ENCODE data around the gene SYNJ1.
"Not testable (repeated sequence)": the region's sequence is repeated elsewhere in the genome, so short reads cannot be mapped to it uniquely, and the experiment has no call there.

SYNJ1 gene

DNA sequence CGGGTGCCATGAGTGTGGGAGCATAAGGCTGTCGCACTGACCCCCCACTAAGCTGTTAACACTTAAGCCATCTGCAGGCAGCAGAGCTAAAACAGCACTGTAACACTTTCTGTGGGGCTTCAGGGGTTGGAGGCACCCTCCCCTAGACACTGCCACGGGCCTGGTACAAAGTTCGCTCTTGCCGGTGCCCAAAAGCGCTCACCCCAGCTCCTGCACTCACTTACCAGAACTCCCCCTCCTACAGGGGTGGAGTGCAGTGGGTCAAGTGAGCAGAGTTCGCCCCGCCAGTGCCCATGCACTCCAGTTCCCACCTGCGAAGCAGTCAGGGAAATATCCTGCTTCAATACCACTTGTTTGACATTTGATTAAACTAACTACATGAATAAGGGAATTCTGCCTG, 69.3 kb downstream of the SYNJ1 start:
- Histone ChIP-seq H3K9ac (ENCODE audit: insufficient read length) (no peak overlapping the region), H3K9me3 (ENCODE audit: low read depth, low read length) (no peaks in the 10 kb centered on the region), H3K36me3 (ENCODE audit: insufficient read depth, low read length) (peaks cover 2% of the 10 kb centered on the region; the same call in 1 of the 2 replicates), H3K27ac (no peak overlapping the region), H3K4me3 (no peak overlapping the region)
- TF ChIP-seq EZH2 (IDR thresholded peaks at IDR 0.05) (no peak), FOXP2 (optimal IDR thresholded peaks at IDR 0.05; ENCODE audit: control extremely low read depth, extremely low read length, insufficient read depth) (no peak), POLR2AphosphoS5 (IDR thresholded peaks at IDR 0.05; ENCODE audit: borderline replicate concordance, low read depth, low read length) (no peak)
- no peak for DNase-seq (ENCODE audit: low read depth, low spot score)

DNA sequence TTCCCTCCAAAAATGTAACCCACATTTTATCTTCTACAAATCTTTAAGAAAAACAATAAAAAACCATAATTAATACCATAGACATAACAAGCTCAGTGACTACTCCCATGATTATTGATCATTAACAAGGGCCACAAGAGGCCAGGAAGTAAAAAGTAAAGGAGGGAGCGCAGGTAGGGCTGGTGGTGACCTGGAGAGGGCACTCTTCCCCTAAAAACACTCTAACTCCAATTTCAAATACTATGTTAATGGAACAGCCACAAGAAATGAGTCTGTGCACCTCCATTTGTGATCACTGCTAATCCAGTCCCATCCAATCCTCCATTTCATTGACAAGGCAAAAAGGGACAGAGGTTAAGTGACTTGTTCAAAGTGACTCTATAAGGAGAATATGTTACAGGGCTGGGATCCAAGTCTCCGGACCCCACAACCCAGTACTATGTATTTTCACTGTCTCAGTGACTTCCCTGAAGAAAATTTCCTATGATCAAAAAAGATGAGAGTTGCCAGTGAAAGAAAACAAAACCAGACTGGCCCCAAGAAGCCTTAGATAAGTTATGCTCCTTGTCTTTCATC, 74.4 kb downstream of the SYNJ1 start:
- H3K9me3 ChIP-seq (ENCODE audit: low read depth, low read length): no peaks in the 10 kb centered on the region
- no peak overlapping the region for H3K4me3 ChIP-seq
- H3K36me3 ChIP-seq (ENCODE audit: insufficient read depth, low read length): no peaks in the 10 kb centered on the region
- no peak overlapping the region for H3K27ac ChIP-seq
- H3K9ac ChIP-seq (ENCODE audit: insufficient read length): no peak overlapping the region
- no peak for DNase-seq (ENCODE audit: low read depth, low spot score)
- TF ChIP-seq FOXP2 (optimal IDR thresholded peaks at IDR 0.05; ENCODE audit: control extremely low read depth, extremely low read length, insufficient read depth) (no peak), EZH2 (IDR thresholded peaks at IDR 0.05) (no peak), POLR2AphosphoS5 (IDR thresholded peaks at IDR 0.05; ENCODE audit: borderline replicate concordance, low read depth, low read length) (no peak)

DNA sequence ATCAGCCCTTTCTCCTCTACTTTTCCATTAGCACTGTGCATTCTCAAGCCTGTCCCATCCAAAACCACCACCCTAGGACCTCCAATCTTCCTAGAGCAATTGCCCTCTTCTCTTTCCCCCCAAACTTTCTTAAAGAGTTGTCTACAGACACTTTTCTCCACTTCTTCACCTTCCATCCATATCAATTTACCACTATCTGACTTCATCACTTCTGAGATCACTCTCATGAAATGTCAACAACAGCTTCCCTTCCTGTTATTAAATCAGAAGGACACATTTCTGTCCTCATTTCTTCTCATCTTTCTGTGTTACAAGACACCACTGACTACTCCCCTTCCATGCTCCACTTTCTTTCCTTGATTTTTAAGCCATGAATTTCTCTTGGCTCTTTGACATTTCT, 79.6 kb downstream of the SYNJ1 start:
- TF ChIP-seq FOXP2 (optimal IDR thresholded peaks at IDR 0.05; ENCODE audit: control extremely low read depth, extremely low read length, insufficient read depth) (no peak), EZH2 (IDR thresholded peaks at IDR 0.05) (no peak), POLR2AphosphoS5 (IDR thresholded peaks at IDR 0.05; ENCODE audit: borderline replicate concordance, low read depth, low read length) (no peak)
- Histone ChIP-seq H3K36me3 (ENCODE audit: insufficient read depth, low read length) (0 out of 2 replicates have a peak, but pooled peaks cover 5% of the 10 kb centered on the region), H3K27ac (no peak overlapping the region), H3K4me3 (no peak overlapping the region), H3K9ac (ENCODE audit: insufficient read length) (no peak overlapping the region), H3K9me3 (ENCODE audit: low read depth, low read length) (no peaks in the 10 kb centered on the region)
- no peak for DNase-seq (ENCODE audit: low read depth, low spot score)

DNA sequence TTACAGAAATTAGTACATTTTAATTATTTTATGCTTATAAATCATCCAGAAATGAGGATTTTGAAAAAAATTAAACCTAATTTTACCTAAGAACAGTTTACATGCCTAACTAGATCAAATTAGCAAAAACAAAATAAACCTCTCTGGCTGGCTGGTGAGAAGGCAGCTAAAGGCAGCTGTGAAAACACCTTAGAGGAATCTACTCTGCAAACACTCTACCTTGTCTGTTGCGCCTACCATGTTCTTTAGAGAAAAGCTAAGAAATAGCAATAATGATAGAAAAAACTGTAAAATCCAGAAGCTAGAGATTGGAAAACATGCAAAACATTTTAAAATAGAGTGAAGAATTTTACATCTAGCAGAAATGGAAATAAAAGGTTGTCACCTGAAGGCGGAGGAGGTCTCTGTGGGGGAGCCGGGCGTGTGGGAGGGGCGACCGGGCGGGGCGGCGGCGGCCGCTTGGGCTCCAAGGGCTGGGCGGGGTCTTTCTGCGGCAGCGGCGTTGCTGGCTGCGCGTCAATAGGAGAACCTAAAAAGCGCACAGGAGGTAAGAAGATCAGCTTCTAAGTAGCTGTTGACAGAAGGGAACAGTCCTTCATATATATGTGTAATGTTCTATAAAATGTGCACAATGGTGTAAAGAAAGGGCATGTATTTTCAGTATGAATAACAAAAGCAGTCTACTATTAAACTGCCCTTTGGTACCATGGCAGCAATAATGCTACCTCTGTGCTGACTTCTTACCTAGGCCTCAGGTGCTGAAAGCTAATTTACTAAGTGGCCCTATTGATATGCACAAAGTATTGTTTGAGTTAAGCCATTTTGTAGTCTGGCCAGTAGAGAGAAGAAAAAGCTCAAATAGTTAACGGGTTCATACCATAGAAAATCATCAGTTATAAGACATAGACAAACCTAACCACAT, 82.3 kb downstream of the SYNJ1 start:
- Histone ChIP-seq H3K9ac (ENCODE audit: insufficient read length) (no peak overlapping the region), H3K9me3 (ENCODE audit: low read depth, low read length) (no peaks in the 10 kb centered on the region), H3K27ac (no peak overlapping the region), H3K4me3 (no peak overlapping the region), H3K36me3 (ENCODE audit: insufficient read depth, low read length) (0 out of 2 replicates have a peak, but pooled peaks cover 5% of the 10 kb centered on the region)
- no peak for DNase-seq (ENCODE audit: low read depth, low spot score)
- TF ChIP-seq POLR2AphosphoS5 (IDR thresholded peaks at IDR 0.05; ENCODE audit: borderline replicate concordance, low read depth, low read length): no peak
- TF ChIP-seq FOXP2 (optimal IDR thresholded peaks at IDR 0.05; ENCODE audit: control extremely low read depth, extremely low read length, insufficient read depth): no peak
- TF ChIP-seq EZH2 (IDR thresholded peaks at IDR 0.05): no peak

DNA sequence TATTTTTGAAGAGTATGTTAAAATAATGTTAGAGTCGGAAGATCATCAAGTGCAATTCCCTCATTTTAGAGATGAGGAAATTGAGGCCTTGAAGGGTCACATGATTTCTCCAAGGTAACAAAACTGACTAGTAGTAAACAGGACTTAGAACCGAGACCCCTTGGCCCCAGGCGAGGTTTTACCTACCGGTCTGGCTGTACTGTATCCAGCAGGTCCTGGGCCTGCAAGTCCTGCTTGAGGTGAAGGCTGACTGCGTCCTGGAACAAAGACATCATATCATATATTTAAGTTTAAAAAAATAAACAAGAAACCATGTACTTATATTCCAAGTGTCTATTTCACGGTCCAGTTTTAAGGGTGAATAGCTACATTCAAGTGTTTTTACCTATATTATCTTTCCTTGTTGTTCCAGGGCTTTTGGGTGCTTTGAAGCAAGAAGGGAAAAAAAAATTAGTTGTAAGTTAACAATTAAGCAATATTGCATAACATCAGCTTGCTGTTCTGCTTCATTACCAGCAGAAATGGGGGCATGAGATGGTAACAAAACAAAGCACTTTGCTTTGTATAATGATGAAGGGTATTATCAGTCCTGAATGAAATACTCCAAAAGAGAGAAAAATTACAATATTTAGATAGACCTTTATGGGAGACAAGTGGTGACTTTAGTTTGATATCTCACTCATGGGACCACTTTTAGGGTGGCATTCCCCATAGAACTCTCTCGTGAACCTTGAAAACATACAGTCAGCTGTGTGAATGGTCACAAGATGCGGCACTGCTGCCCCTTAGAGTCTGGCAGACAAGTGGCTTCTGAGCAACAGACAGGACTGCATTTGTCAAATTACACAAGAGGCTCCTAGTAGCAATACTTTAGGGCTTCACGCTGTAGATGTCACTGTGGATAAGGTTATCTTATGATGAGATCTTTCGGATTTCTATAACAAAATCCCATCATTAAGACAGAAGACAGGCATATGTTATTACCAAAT, 85.8 kb downstream of the SYNJ1 start:
- no peak overlapping the region for H3K4me3 ChIP-seq

DNA sequence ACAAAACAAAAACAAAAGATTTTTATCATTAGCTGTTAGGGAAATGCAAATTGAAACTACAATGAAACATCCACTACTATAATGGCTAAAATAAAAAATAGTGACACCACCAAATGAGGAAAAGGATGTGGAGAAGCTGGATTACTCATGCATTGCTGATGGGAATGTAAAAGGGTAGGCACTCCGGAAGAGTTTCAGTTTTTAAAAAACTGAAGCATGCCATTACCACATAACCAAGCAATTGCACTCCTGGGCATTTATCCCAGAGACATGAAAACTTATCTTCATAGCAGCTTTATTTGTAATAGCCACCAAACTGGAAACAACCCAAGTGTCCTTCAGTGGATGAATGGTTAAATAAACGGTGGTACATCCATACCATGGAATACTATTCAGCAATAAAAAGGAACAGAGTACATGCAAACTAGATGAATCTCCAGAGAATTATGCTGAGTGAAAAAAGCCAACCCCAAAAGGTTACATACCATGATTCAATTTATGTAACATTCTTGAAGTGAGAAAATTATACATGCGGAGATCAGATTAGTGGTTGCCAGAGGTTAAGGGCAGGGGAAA, 101.1 kb downstream of the SYNJ1 start:
- DNase-seq (ENCODE audit: low read depth, low spot score): no peak
- no peak overlapping the region for H3K27ac ChIP-seq
- TF ChIP-seq FOXP2 (optimal IDR thresholded peaks at IDR 0.05; ENCODE audit: control extremely low read depth, extremely low read length, insufficient read depth) (no peak), EZH2 (IDR thresholded peaks at IDR 0.05) (no peak), POLR2AphosphoS5 (IDR thresholded peaks at IDR 0.05; ENCODE audit: borderline replicate concordance, low read depth, low read length) (no peak)
- H3K9me3 ChIP-seq (ENCODE audit: low read depth, low read length): no peaks in the 10 kb centered on the region
- no peak overlapping the region for H3K4me3 ChIP-seq
- no peaks in the 10 kb centered on the region; the same call in 1 of the 2 replicates for H3K36me3 ChIP-seq (ENCODE audit: insufficient read depth, low read length)
- no peak overlapping the region for H3K9ac ChIP-seq (ENCODE audit: insufficient read length)

More for the DNA sequence above, 85.8 kb downstream of the SYNJ1 start:
- Histone ChIP-seq H3K9me3 (ENCODE audit: low read depth, low read length) (no peaks in the 10 kb centered on the region), H3K27ac (no peak overlapping the region), H3K36me3 (ENCODE audit: insufficient read depth, low read length) (0 out of 2 replicates have a peak, but pooled peaks cover 5% of the 10 kb centered on the region), H3K9ac (ENCODE audit: insufficient read length) (no peak overlapping the region)
- TF ChIP-seq FOXP2 (optimal IDR thresholded peaks at IDR 0.05; ENCODE audit: control extremely low read depth, extremely low read length, insufficient read depth) (no peak), EZH2 (IDR thresholded peaks at IDR 0.05) (no peak), POLR2AphosphoS5 (IDR thresholded peaks at IDR 0.05; ENCODE audit: borderline replicate concordance, low read depth, low read length) (no peak)
- no peak for DNase-seq (ENCODE audit: low read depth, low spot score)

DNA sequence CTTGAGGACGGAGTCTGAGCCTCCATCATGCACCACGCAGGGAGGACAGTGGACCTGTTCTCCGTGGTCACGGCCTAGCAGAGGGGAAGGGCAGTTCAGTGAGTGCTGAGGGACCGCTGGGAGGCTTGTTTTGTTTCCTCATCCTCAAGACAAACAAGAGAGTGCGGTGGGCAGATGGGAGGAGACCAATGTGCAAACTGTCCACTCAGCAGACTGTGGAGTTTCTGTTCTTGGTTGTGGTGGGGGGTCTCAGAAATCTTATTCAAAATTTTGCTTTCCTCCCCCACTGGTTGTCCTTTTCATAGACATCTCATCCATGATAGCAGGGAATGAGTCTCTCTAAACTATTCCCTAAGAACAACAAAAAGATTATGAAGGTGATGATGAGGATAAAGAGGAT, 109.6 kb downstream of the SYNJ1 start:
- H3K27ac ChIP-seq; H3K4me3 ChIP-seq; H3K9ac ChIP-seq (ENCODE audit: insufficient read length); H3K9me3 ChIP-seq (ENCODE audit: low read depth, low read length); H3K36me3 ChIP-seq (ENCODE audit: insufficient read depth, low read length); DNase-seq (ENCODE audit: low read depth, low spot score): not testable (repeated sequence)

All from SK-N-MC (cell line).